ENCODE measurements around the gene RCL1. TPM values are rescaled to one million over a fixed set of nuclear protein-coding genes. Genes with fewer than 3 reads are reported as not detected.
"Not testable (repeated sequence)": the region's sequence is repeated elsewhere in the genome, so short reads cannot be mapped to it uniquely, and the experiment has no call there.

RCL1 gene
- 9.4 TPM for polyA plus RNA-seq (2013, experiment 1 of 2; ENCODE audit: insufficient read length)
- 8.6 TPM for polyA plus RNA-seq (2013, experiment 2 of 2; ENCODE audit: insufficient read length)

GRCh38 chr9:4792572-4793458, at the start of gene RCL1:
Gene RCL1 (plus strand): TSS chr9:4792944. CDS start chr9:4793092, 148 bp downstream.
- DNase-seq = peak; percentile 95

- peak; percentile 38 for DNase-seq
Measured at GRCh38 chr9:4743131-4743875, 49.4 kb upstream of the RCL1 start.

GRCh38 chr9:4746278-4747030, 46.3 kb upstream of the RCL1 start:
- no peak for DNase-seq

GRCh38 chr9:4748612-4749011, 44.1 kb upstream of the RCL1 start:
- DNase-seq = peak; percentile 7

GRCh38 chr9:4750023-4750673, 42.6 kb upstream of the RCL1 start:
- DNase-seq = peak; percentile 47

GRCh38 chr9:4754530-4754929, 38.2 kb upstream of the RCL1 start:
- DNase-seq = not testable (repeated sequence)

GRCh38 chr9:4755026-4755609, 37.6 kb upstream of the RCL1 start:
- no peak for DNase-seq

- DNase-seq = no peak
Measured at GRCh38 chr9:4756420-4756819, 36.3 kb upstream of the RCL1 start.

- no peak for DNase-seq
Measured at GRCh38 chr9:4760122-4760521, 32.6 kb upstream of the RCL1 start.

- DNase-seq = peak; percentile 69
Measured at GRCh38 chr9:4762108-4762885, 30.4 kb upstream of the RCL1 start.

GRCh38 chr9:4762886-4763541, 29.7 kb upstream of the RCL1 start:
- DNase-seq = peak; percentile 61

GRCh38 chr9:4764033-4764432, 28.7 kb upstream of the RCL1 start:
- DNase-seq = no peak

GRCh38 chr9:4768681-4769080, 24.1 kb upstream of the RCL1 start:
- DNase-seq = no peak

GRCh38 chr9:4769321-4770080, 23.2 kb upstream of the RCL1 start:
- peak; percentile 28 for DNase-seq

- DNase-seq = no peak
Measured at GRCh38 chr9:4771788-4772187, 21.0 kb upstream of the RCL1 start.

GRCh38 chr9:4774209-4774608, 18.5 kb upstream of the RCL1 start:
- peak; percentile 54 for DNase-seq

- not testable (repeated sequence) for DNase-seq
Measured at GRCh38 chr9:4774958-4775357, 17.8 kb upstream of the RCL1 start.

GRCh38 chr9:4780651-4781050, 12.1 kb upstream of the RCL1 start:
- DNase-seq = no peak

GRCh38 chr9:4781408-4781807, 11.3 kb upstream of the RCL1 start:
- peak; percentile 46 for DNase-seq

GRCh38 chr9:4783191-4783590, 9.6 kb upstream of the RCL1 start:
- DNase-seq = not testable (repeated sequence)

Measured in fibroblast of skin of scalp (primary cell).